CD4-positive, alpha-beta T cell treated with Interleukin-4 for 1 hour (primary cell): Measurements from ENCODE around the gene STAP2.

Experiments
- DNase-seq, 2 donors: peaks; one replicate each; pipeline ENCODE4 v3.0.0-alpha.2; 2020 to 2022

STAP2 gene

DNA sequence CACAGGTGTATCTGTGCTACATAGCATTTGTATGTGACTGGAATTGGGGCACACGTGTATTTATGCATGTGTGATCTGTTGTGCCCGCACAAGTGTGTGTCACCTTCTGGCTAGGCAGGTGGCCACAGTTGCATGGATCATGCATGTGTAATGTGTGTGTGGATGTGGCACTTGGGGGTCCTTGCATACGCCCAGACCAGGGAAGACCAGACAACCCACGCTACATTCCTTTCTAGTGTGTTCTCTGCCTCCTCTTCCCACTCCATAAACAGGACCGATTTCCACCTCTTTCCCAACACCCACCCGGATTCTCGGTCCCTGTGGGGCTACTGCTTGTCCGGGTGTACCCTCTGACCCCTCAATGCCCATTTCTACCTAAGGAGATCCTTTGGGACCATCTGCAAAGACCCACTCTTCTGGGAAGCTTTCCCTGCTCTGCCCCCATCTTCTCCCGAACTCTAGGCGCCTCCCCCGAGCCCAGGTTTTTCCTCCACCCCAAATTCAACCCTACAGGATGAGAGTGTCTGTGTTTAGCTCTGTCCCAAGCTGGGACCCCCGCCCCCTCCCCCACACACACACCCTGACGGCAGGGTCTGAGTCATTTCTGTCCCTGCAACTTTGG lies 12.3 kb downstream of the STAP2 start:
- DNase-seq: no peak

GRCh38 chr19:4324228-4324627 lies 14.4 kb downstream of the STAP2 start:
- no peak for DNase-seq

- DNase-seq: no peak
Measured at GRCh38 chr19:4323692-4324091, 14.9 kb downstream of the STAP2 start.

- DNase-seq: no peak
Measured at GRCh38 chr19:4322942-4323665, 15.5 kb downstream of the STAP2 start.

DNA sequence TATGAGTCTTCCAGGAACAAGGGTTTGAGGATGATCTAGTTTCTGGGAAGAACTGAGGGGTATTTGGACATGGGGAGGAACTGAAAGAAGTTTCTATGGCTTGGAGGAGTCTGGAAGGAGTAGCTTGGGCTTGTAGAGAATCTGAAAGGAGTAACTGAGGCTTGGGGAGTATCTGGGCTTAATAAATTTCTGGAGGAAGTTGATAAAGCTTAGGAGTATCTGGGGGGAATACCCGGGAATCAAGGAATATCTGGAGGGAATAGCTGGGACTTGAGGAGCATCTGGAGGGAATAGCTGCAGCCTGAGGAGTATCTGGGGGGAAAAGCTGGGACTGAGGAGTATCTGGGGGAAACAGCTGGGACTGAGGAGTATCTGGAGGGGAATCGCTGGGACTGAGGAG lies 18.2 kb downstream of the STAP2 start:
- DNase-seq: no peak

GRCh38 chr19:4319067-4319718 lies 19.4 kb downstream of the STAP2 start:
- DNase-seq: no peak

GRCh38 chr19:4318460-4318859 lies 20.2 kb downstream of the STAP2 start:
- DNase-seq: no peak

GRCh38 chr19:4316956-4317355 lies 21.7 kb downstream of the STAP2 start:
- no peak for DNase-seq

- no peak for DNase-seq
Measured at GRCh38 chr19:4313847-4314490, 24.7 kb downstream of the STAP2 start.

DNA sequence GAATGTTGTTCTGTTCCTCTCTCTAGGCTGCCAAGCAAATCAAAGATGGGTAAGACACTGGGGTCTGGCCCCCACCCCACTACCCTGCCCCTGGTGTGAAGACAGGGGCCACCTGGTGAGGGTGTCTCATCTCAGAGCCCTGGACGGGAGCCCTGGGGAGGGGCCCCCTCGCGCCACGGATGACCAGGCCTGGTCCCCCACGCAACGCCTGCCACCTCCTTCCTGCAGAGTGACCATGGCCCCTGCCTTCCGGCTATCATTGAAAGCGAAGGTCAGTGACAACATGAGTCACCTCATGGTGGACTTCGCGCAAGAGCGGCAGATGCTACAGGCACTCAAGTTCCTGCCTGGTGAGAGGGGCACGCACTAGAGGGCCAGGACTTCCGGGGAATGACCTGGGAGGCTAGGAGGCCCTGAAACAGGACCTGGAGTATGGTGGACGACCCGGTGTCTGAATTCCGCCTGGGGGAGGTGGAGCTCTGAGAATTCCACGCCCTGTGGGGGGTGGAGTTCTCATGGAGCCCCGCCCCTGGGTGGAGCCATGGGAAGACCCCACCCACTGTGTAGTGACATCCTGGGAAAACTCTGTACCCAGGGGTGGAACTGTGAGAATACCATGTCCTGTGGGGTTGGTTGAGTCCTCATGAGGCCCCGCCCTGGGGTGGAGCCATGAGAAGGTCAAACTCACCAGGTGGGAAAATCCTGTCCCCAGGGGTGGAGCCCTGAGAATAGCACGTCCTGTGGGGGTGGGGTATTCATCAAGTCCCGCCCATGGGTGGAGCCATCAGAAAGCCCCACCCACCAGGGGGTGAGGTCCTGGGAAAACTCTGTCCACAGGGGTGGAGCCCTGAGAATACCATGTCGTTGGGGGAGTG lies 28.1 kb downstream of the STAP2 start:
- DNase-seq: no peak

- DNase-seq: no peak
Measured at GRCh38 chr19:4305659-4306058, 33.0 kb downstream of the STAP2 start.

GRCh38 chr19:4305257-4305612 lies 33.4 kb downstream of the STAP2 start:
- no peak for DNase-seq

DNA sequence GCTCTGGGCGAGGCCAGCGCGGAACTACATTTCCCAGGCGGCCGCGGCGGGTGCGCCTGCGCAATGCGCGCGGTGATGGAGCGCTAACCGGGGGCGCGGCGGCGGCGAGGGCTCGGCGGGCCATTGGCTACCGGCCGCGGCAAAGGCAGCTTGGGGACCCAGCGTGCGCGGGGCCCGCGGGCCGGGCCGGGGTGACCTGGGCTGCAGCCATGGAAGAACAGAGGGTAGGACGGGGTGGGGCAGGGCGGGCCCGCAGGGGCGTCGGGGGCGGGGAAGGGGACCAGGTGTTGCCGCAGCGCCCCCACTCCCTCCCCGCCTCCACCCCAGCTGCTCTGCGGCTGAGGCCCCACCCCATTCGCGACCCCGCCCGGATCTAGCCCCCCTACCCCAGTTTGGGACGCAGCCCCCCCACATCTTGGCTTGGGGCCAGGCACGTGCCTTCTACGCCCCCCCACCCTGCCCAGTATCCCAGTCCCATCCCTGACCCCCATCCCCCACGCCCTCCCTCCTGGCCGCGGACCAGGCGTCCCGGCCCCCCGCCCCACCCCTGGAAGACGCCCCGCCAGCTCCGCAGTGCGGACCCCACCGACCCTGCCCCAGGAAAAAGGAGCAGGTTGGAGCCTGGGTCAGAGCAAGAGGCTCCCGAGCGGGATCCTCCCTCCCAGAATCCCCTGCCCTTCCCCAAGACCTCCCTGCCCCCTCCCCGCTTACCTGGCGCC lies 33.9 kb downstream of the STAP2 start, which contains the start of gene FSD1:
Gene FSD1 (plus strand): TSS at position 61 of the 719 bp plus-strand sequence. CDS start 149 bp downstream, at position 210.
- DNase-seq: peak; percentile 55 to 63

GRCh38 chr19:4303819-4304537 lies 34.6 kb downstream of the STAP2 start:
- peak in 1 of 2 donors; percentile 31 for DNase-seq

- no peak for DNase-seq
Measured at GRCh38 chr19:4302243-4302640, 36.4 kb downstream of the STAP2 start, which contains the start of gene TMIGD2. TSS of gene TMIGD2 (minus strand) at chr19:4302389. CDS start at chr19:4302385, 4 bp downstream.

DNA sequence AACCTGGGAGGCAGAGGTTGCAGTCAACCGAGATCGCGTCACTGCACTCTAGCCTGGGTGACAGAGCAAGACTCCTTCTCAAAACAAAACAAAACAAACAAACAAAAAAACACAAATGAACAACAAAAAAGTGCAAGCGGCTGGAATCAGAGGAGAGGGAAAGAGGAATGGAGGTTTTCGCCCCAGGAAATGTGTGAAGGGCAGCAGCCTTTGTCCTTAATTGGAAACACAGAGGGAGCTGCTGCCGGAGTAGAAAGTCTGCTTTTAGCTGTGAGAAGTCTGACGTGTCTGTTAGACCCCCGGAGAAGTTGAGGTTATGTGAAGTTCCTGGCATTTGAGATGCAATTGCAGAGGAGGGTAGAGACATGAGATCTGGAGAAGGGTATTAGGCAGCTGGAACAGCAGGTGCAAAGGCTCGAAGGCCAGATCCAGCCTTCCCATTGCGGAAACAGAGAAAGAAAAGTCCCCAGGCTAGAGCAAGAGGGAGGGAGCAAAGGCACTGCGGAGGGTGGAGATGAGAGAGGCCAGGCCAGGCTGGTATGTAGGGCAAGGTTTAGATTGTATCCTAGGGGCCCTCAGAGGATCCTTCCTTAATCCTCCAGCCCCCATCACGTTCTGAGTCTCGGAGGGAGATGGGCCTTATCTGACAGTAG lies 36.9 kb downstream of the STAP2 start:
- DNase-seq: no peak

GRCh38 chr19:4300589-4300988 lies 38.0 kb downstream of the STAP2 start:
- no peak for DNase-seq

DNA sequence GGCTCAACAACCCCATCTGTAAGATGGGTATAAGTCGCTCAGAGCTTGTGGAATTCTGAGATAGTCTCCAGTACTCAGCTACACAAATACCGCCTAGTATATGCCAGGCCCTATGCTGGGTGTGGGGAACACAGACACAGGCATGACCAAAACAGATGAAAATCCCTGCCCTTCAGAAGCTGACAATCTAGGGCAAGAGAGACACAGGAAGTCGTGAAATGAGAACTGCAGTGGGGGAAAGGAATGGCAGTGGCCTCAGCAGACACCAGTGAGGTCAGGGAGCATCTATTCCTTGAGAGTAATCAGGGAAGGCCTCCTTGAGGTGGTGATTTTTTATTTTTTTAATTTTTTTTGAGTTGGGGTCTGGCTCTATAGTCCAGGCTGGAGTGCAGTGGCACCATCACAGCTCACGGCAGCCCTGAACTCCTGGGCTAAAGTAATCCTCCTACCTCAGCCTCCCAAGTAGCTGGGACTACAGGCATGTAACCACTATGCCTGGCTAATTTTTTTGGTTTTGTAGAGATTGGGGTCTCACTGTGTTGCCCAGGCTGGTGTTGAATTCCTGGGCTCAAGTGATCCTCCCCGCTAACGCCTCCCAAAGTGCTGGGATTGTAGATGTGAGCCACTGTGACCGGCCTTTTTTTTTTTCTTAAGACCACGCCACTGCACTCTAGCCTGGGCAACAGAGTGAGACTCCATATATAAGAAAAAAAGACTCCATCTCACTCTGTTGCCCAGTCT lies 39.6 kb downstream of the STAP2 start:
- DNase-seq: no peak

DNA sequence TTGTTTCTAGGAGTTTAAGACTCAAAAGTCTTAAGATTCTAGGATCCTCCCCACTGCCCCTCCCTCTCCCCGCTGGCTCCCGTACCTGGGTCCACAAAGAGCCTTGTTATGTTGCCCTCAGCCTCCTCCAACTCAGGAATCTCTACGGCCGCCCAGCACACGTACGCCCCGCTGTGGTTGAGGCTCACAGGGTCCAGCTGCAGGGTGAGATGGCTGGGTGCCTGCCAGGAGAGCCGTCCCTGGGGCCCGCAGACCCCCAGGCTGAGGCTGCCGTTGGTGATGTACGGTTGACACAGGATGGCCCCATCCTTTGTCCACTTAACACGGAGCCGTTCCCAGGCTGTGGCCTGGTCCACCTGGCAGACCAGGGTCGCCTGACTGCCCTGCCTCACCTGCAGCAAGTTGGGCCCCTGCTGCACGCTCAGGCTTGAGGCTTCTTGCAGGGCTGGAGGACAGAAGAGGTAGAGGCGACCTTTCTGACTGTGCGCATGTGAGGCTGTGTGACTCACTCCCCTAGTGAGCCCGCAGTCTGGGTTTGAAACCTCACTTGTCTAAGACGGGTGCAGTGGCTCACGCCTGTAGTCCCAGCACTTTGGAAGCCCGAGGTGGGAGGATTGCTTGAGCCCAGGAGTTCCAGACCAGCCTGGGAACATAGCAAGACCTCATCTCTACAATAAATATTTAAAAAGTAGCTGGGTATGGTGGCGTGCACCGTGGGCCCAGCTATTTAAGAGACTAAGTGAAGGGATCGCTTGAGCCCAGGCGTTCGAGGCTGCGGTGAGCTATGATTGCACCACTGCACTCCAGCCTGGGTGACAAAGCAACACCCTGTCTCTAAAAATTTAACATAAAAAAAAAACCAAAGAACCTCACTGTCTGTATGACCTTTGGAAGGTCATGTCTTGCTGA lies 40.5 kb downstream of the STAP2 start:
- DNase-seq: no peak
